Small intestine (tissue), 7 donors: ENCODE results near the gene CYSTM1. TPM values are rescaled to one million over a fixed set of nuclear protein-coding genes. Genes with fewer than 3 reads are reported as not detected.

ENCODE experiments used
- DNase-seq, 2 donors: peaks; one replicate each; pipeline versions ENCODE4 v3.0.0 to v3.0.0-alpha.2; 2013
- FAIRE-seq: peaks from 2 replicates; lab custom pipeline; 2012; peaks lifted over from hg19 to GRCh38; lab: Jason Lieb, UNC
- H3K27ac ChIP-seq, 3 donors: one replicate each; pipeline ENCODE4 v1.5.1; 2013; ENCODE audit warnings: low read length in 2 of 3, mild to moderate bottlenecking in 2 of 3, control low read depth in 1 of 3, inconsistent platforms in 1 of 3, low read depth in 1 of 3, moderate library complexity in 1 of 3
- H3K27me3 ChIP-seq, 3 donors: one replicate each; pipeline ENCODE4 v1.6.1; 2013; ENCODE audit warnings: low read length in 3 of 3, inconsistent platforms in 1 of 3; ENCODE audit not compliant: control insufficient read depth in 3 of 3, insufficient read depth in 3 of 3
- H3K36me3 ChIP-seq, 3 donors: one replicate each; pipeline ENCODE4 v1.6.1; 2013; ENCODE audit warnings: low read length in 3 of 3, inconsistent platforms in 1 of 3, low read depth in 1 of 3, mild to moderate bottlenecking in 1 of 3, moderate library complexity in 1 of 3; ENCODE audit not compliant: control insufficient read depth in 3 of 3, insufficient read depth in 2 of 3
- H3K4me1 ChIP-seq, 3 donors: one replicate each; pipeline ENCODE4 v1.6.1; 2013; ENCODE audit warnings: low read length in 2 of 3, inconsistent platforms in 1 of 3, low read depth in 1 of 3, mild to moderate bottlenecking in 1 of 3, moderate library complexity in 1 of 3; ENCODE audit not compliant: control insufficient read depth in 3 of 3, insufficient read depth in 2 of 3
- H3K4me3 ChIP-seq, 3 donors: one replicate each; pipeline ENCODE4 v1.5.1; 2013; ENCODE audit warnings: low read length in 3 of 3, control low read depth in 1 of 3, inconsistent platforms in 1 of 3, low read depth in 1 of 3, mild to moderate bottlenecking in 1 of 3, moderate library complexity in 1 of 3
- H3K9me3 ChIP-seq, 2 donors: one replicate each; pipeline ENCODE4 v1.6.1; 2013; ENCODE audit warnings: low read depth in 1 of 2, low read length in 1 of 2; ENCODE audit not compliant: control insufficient read depth in 2 of 2, insufficient read depth in 1 of 2
- WGBS, 3 donors: extraction: QIAGEN DNeasy Blood & Tissue Kit; methylation state at CpG; one replicate each; pipeline ENCODE4 v1.1.7; 2013; 5-methylcytosine and 5-hydroxymethylcytosine counted together
- polyA plus RNA-seq, 4 donors: library from polyadenylated mRNA; stranded (reverse) in 3 of 4; unstranded in 1 of 4; fragments of 200-250 nt in 3 of 4; fragments of 120-200 nt in 1 of 4; gene quantifications; one replicate each; pipeline versions ENCODE4 v1.2.1 to v1.2.3, GENCODE V29; 2013
- donor health status: healthy with polysubstance abuse.
- donor health status: control.
- donor health status: control.
- donor health status: Bipolar disorder and iron deficiency.
- donor health status: healthy.

The CYSTM1 gene
- polyA plus RNA-seq, 4 donors = 94.4 to 884 (median 546) TPM

DNA sequence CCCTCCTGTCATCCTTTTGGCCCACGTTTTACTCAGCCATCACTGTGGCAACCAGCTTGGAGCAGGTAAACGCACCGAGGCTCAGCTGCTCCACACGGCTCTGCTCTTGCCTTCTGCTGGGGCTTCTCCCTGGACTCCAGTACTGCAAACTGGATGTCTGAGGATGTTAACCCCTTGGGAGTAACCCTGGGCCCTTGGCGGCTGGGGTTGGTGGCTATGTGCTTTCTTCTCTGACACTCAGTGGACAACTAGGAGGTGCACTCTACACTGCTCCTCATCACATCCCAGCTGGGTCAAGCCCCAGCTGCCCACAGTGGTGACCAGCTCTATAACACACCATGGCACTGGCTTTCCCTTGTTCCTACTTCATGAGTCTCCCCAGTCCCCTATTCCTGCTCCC, 12.2 kb upstream of the CYSTM1 start:
- H3K27ac ChIP-seq = no peak overlapping the region
- DNase-seq (no peak), FAIRE-seq (no peak)
- no peaks in the 10 kb centered on the region for H3K36me3 ChIP-seq
- H3K27me3 ChIP-seq = no peaks in the 10 kb centered on the region
- no peak overlapping the region for H3K4me3 ChIP-seq
- H3K4me1 ChIP-seq = peaks cover 2 to 6% (median 3%) of the 10 kb centered on the region in 3 donors
- no peaks in the 10 kb centered on the region for H3K9me3 ChIP-seq
- 75 to 79% (median 76%) methylated on average over 5 of the region's 5 CpGs for WGBS, 3 donors

DNA sequence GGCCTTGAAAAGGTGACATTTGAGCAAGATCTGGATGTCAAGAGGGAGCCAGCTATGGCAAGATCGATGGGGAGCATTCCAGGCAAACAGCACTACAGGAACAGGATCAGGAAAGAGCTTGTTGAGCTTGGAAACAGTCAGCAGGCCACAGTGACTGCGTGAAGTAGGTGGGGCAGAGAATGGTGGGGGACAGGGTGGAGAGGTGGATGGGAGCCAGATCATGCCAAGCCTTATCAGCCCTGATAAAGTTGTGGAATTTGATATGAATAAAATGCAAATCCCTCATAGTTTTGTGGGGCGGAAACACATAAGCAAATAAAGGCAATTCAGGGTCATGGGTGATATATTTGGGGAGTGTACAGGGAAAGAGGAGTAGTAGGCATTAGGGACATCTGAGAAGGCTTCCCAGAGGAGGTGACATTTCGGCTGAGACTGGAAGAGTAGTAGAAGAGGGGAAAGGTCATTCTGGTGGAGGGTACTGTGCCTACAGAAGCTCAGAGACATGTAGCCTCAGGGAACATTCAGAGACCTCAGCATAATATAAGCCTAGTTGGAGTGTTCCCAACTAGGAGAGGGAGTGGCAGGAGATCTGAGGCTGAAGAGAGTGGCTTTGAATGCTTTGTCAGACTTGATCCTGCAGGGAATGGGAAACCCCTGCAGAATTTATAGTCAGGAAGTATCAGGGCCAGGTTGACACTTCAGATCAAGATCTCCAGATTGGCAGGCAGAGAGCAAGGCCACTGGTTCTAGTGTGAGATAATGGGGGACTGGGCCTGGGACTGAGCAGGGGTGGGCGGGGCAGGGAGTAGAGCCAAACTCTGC, 9.7 kb upstream of the CYSTM1 start:
- 13 to 56% (median 27%) methylated on average over 5 of the region's 5 CpGs for WGBS, 3 donors
- Histone ChIP-seq H3K4me3 (no peak overlapping the region), H3K4me1 (peaks cover 2 to 6% (median 3%) of the 10 kb centered on the region in 3 donors), H3K27me3 (no peaks in the 10 kb centered on the region), H3K9me3 (no peaks in the 10 kb centered on the region), H3K27ac (peak overlapping the region; percentile 45 to 89 (median 79)), H3K36me3 (no peaks in the 10 kb centered on the region)
- peak; percentile 63 to 96 for DNase-seq
- FAIRE-seq = no peak

DNA sequence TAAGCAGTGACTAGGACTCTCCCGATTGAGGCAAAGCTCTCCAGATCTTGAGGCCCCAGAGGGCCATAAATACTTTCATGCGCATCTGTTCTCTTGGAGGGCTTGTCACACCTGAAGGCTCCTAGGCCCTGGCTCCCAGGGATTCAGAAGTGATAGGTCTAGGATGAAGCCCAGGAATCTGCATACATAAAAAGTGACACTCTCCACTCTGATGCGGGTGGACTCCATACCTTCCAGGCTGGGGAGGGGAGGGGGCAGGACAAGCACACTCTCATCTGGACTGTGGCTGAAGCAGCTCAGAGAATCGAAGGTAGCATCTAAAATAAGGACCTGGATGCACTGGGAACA, 9.1 kb upstream of the CYSTM1 start:
- Histone ChIP-seq H3K36me3 (no peaks in the 10 kb centered on the region), H3K27me3 (no peaks in the 10 kb centered on the region), H3K9me3 (no peaks in the 10 kb centered on the region), H3K4me1 (peaks cover 2 to 6% (median 3%) of the 10 kb centered on the region in 3 donors), H3K4me3 (no peak overlapping the region), H3K27ac (peak overlapping the region in 2 of 3 donors; percentile 79 to 89)
- no peak for DNase-seq
- FAIRE-seq = no peak
- WGBS, 3 donors = 20 to 47% (median 32%) methylated on average over 4 of the region's 4 CpGs

GRCh38 chr5:140166911-140167310, 8.1 kb upstream of the CYSTM1 start:
- no peak for DNase-seq
- Histone ChIP-seq H3K27ac (no peak overlapping the region), H3K4me1 (peaks cover 2 to 6% (median 3%) of the 10 kb centered on the region in 3 donors), H3K27me3 (no peaks in the 10 kb centered on the region), H3K4me3 (no peak overlapping the region), H3K36me3 (no peaks in the 10 kb centered on the region), H3K9me3 (no peaks in the 10 kb centered on the region)
- no peak for FAIRE-seq

DNA sequence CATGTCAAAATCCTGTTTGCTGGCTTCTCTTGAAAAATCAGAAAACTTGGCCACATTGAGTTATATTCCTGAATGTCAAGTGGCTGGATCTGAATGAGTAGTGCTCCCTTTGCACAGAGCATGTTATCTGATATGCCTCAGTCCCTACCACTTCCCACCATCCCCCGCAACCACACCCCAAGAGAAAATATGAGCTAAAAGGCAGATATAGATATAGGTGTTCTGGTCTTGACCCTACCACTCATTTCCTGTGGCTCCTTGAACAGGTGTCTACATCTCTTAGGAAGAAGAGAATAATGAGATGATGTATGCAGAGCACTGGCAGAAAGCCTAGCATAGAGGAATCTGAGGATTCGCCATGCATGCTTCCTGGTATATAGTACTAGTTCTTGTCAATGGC, 6.6 kb upstream of the CYSTM1 start:
- H3K9me3 ChIP-seq = no peaks in the 10 kb centered on the region
- DNase-seq (no peak), FAIRE-seq (no peak)
- H3K27ac ChIP-seq = no peak overlapping the region
- no peak overlapping the region for H3K4me3 ChIP-seq
- no peaks in the 10 kb centered on the region for H3K36me3 ChIP-seq
- H3K27me3 ChIP-seq = no peaks in the 10 kb centered on the region
- 88 to 95% (median 94%) methylated on average over 2 of the region's 2 CpGs for WGBS, 3 donors
- peaks cover 2 to 6% (median 3%) of the 10 kb centered on the region in 3 donors for H3K4me1 ChIP-seq

DNA sequence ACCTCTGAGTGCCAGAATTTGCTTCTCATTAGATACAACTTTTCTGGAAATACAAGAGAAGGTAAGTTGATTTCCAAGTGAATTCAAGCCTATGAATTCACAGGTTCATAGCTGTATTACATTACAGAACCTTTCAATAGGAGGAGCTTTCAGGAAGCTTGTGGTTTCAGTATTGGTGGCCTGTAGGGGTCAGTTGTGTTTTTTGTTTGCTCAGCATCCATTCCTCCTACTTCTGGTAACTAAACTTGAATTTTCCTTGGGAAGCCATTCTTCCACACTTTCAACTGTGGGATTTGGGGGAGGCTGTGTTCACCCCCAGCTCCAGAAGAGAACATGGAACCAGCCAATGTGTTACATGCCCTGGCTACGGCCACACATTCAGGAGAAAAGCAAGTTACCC, 5.6 kb upstream of the CYSTM1 start:
- peak in 1 of 2 donors; percentile 26 for DNase-seq
- 81 to 90% (median 87%) methylated on average over 1 of the region's 1 CpG for WGBS, 3 donors
- Histone ChIP-seq H3K27ac (no peak overlapping the region), H3K4me3 (no peak overlapping the region), H3K9me3 (no peaks in the 10 kb centered on the region), H3K27me3 (no peaks in the 10 kb centered on the region), H3K4me1 (peaks cover 0 to 9% (median 2%) of the 10 kb centered on the region in 3 donors), H3K36me3 (no peaks in the 10 kb centered on the region)
- FAIRE-seq = no peak

GRCh38 chr5:140172483-140172882, 2.5 kb upstream of the CYSTM1 start:
- Histone ChIP-seq H3K4me3 (no peak overlapping the region), H3K36me3 (no peaks in the 10 kb centered on the region), H3K27me3 (no peaks in the 10 kb centered on the region), H3K27ac (no peak overlapping the region), H3K9me3 (no peaks in the 10 kb centered on the region), H3K4me1 (peaks cover 0 to 18% (median 0%) of the 10 kb centered on the region in 3 donors)
- DNase-seq (no peak), FAIRE-seq (no peak)
- WGBS, 3 donors = 61 to 82% (median 76%) methylated on average over 2 of the region's 2 CpGs

GRCh38 chr5:140174014-140174413, 974 bp upstream of the CYSTM1 start:
- Histone ChIP-seq H3K4me3 (no peak overlapping the region), H3K27ac (peak overlapping the region in 1 of 3 donors; percentile 100), H3K36me3 (peaks cover 0 to under 1% (median 0%) of the 10 kb centered on the region in 3 donors), H3K27me3 (no peaks in the 10 kb centered on the region), H3K9me3 (no peaks in the 10 kb centered on the region), H3K4me1 (peaks cover 0 to 25% (median 0%) of the 10 kb centered on the region in 3 donors)
- FAIRE-seq (no peak), DNase-seq (no peak)
- 91 to 96% (median 91%) methylated on average over 2 of the region's 2 CpGs for WGBS, 3 donors
